Activated CD8-positive, alpha-beta memory T cell treated with anti-CD3 and anti-CD28 coated beads for 4 hours (primary cell): Measurements from ENCODE around the gene STX1A.
"Not testable (repeated sequence)": the region's sequence is repeated elsewhere in the genome, so short reads cannot be mapped to it uniquely, and the experiment has no call there.

ENCODE experiments used
- DNase-seq, 2 donors: peaks; one replicate each; pipeline ENCODE4 v3.0.0-alpha.2; 2020; ENCODE audit warnings: low read depth in 2 of 2

Gene STX1A

DNA sequence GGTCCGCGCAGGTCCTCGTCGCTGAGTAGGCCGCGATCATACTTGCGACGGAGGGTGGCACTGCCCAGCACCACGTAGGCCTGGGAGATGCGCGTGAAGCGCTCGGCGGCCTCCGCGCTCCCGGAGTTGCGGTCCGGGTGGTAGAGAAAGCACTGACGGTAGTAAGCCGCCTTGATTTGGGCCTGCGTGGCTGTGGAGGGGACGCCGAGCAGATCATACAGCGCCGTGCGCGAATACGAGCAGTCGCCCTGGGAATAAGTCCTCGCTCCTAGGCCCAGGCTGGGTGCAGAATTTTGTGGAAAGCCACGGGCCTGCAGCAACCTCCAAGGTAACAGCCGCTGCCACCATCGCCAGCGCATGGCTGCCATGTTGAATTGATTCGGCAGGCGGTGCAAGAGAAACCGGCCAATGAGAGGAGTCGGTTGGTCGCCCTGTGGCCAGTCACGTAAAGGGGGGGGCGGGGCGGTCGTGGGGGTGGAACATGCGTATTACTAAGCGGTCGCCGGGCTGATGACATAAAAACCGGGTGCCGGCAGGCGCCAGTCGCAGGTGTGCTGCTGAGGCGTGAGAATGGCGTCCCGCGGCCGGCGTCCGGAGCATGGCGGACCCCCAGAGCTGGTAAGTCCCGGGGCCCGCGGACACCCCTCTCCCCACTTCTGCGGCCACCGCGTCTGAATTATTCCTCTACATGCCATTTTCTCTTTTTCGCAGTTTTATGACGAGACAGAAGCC, 36.2 kb downstream of the STX1A start, which contains the start of the genes BUD23 and DNAJC30:
Gene BUD23, plus strand, starts transcription at position 542 of the 732 bp plus-strand sequence. Its CDS starts 29 bp downstream, at position 571.
Gene DNAJC30, minus strand, starts transcription at position 398 of the 732 bp plus-strand sequence. Its CDS starts 30 bp downstream, at position 368.
- peak; percentile 95 to 96 for DNase-seq

DNA sequence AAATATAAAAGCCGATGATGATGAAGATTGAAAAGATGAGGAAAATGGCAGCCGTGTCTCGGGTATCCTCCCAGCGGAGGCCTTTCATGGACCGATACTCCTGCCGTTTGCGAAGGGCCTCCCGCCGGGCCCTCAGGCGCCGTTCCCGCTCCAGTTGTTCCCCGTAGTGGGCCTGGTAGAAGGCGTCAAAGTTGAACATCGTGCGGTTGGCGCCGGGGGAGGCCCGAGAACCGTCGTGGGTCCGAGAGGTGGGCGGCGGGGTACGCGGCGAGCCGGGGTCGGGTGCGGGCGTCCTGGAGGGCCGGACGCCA, 36.8 kb downstream of the STX1A start:
- no peak for DNase-seq

DNA sequence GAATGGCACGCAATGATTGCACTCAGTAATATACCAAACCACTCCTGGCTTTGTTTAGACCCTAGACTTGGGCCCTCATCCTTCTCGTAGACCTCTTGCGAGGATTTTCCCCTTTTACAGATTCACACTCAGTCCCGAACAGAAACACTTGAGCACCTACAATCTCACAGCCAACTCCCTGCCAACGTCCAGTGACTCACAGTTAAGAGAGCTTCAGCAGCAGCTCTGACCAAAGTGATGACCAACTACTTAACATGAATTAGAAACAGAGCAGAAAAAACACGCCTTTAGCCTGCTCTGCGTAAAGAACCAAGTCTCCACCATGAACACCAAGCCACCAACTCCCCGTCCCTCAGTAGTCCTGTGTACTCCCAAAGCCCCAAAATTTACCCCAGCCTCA, 38.4 kb downstream of the STX1A start:
- DNase-seq = no peak

DNA sequence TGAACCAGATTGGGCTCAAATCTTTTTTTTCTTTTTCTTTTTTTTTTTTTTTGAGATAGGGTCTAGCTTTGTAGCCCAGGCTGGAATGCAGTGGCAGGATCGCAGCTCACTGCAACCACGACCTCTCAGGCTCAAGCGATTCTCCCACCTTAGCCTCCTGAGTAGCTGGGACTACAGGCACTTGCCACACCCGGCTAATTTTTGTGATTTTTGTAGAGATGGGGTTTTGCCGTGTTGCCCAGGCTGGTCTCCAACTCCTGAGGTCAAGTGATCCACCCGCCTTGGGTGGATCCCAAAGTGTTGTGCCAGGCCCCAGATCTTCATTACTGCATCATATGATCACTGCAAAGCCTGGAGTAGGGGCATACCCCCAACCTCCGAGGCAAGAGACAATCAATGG, 39.0 kb downstream of the STX1A start:
- no peak for DNase-seq

DNA sequence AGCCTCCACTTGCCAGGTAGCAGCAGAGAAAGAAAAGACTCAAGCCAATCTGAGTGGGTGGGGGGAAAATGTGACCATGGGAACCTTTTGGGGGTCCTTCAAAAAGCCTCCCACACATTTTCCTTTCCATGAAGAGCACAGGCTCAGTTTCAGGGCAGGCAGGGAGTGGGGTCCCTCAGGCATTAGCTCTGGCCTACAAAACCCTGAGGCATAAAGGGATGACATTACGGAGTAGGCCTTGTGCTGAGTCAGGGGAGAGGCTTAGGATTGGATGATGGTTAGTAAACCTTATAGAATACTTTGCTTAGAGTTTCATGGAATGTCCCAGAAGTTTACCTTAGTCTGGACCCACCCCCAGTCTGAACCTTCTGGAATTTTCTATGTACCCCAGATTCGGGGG, 39.8 kb downstream of the STX1A start:
- no peak for DNase-seq

DNA sequence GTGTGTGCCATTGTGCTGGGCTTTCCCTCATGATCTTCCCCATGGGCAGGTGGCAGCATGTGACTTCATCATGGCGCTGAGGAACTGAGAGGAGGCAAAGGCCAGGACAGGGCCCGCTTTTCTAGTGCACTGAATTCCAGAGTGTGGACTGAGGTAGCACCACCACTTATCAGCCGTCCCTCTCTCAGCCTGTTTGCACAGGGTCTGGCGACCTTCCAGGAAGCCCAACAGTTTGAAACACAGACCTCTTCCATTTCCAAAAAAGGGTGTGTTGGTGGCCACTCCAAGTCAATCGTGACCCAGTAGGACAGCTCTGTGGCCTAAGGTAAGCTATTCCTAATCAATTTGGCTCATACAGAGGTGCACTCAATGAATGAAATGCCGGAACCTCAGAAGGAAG, 40.6 kb downstream of the STX1A start:
- no peak for DNase-seq

DNA sequence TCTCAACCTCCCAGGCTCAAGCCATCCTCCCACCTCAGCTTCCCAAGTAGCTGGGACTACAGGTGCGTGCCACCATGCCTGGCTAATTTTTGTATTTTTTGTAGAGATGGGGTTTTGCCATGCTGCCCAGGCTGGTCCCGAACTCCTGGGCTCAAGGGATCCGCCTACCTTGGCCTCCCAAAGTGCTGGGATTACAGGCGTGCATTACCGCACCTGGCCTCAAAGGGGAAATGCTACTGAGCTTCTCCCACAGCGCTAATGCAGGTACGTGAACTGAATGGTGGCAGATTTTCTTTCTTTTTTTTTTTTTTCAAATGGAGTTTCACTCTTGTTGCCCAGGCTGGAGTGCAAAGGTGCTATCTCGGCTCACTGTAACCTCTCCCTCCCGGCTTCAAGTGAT, 43.4 kb downstream of the STX1A start:
- DNase-seq = not testable (repeated sequence)

DNA sequence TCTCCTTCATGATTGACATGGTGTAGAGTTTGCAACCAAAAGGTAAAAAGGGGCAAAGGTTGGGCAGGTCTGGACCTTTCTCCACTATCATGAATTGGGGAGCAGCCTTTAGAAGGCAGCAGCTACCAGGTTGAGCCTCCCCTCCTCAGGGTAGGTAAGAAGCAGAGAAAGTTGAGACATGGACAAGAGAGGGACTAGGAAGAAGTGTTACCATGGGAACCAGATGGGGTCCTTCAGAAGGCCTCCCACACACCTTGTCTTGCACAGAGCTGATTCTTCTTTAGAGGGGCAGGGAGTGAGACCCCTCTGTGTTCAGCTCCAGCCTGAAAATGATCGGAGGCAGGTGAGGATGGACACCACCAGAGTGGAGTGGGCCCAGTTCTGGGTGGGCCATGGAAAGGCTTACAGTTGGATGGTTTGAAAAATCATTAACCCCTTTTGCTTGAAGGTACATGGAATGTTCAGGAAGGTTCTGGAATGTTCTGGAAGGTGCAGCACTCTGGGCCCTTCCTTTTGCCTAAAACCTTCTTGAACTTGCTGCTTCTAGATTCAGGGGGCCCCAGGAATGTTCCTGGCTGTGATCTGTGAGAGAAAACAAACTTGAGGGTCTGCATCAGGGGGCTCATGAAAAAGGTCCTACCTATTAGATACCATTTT, 44.9 kb downstream of the STX1A start:
- no peak for DNase-seq

DNA sequence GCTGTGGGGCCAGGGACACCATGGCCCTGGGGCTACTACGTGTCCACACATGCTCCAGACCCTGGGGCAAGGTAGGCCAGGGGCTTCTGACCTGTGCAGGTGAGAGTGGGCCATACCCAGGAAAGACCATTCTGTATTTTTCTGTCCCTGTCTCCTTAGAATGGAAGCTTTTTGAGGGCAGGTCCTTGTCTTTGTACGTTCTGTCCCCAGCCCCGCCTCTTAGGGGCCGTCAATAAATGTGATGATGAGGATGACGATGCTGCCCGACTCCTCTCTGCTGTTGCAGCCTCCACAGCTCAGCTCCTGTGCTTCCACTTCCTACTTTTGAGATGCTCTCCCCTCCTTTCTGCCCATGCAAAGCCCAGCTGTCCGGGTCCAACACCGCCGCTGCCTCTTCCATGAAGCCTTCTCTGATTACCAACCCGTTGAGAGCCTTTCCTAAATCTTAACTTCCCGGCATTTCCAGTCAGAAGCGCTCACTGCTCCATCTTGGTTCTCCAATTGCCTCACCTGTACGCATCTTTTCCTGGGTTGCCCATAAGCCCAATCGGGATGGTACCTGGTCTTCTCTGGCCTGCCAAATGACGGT, 47.5 kb downstream of the STX1A start:
- no peak for DNase-seq

DNA sequence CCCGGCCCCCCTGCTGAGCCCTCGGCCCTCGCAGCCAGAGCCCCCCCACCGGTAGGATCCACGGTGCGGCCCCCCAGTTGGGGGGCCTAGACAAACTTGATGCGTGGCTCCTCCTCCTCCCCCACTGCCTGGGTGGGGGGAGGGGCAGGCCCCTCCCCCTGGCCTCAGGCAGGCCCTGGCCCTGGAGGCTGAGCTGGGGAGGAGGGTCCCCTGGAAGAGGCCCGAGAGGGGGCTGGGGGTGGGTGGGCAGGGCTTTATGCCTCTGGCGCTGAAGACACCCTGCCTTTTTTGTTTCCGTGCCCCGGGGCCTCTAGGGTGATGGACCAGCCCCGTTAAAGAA, 48.2 kb downstream of the STX1A start:
- no peak for DNase-seq

DNA sequence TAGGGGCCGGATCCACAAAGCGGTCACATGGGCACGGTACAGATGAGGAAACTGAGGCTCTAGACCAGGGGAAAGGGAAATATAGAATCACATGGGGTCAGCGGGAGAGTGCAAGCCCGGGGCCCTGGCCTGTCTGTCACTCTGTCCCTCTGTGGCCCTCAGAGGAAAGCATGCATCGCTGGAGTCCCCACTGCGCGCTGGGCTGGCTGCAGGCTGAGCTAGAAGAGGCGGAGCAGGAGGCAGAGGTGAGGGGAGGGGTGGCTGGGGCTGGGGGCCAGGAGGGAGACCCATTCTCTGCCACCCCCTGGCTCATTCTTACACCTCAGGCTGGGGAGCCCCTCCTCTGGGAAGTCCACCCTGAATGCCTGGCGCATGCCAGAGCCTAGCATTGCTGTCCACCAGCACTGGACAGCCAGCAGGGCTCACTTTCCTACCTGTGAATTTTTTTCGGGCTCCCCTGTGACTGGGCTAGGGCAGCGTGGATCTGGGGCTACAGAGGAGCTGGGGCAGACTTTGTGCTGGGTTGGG, 49.5 kb downstream of the STX1A start:
- DNase-seq = no peak

DNA sequence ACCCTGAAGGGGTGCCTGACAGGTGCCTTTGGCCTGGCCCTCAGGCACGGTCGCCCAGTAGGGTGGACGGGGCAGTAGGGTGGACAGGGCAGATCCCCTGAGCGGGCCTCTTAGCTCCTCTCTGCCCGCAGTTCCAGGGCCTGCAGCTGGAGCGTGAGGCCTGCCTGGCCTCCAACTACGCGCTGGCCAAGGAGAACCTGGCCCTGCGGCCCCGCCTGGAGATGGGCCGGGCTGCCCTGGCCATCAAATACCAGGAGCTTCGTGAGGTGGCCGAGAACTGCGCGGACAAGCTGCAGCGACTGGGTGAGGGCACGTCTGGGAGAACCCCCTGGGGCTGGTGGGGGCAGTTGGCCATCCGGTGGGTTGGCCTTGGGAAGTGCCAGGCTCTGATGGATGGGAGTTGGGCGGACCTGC, 50.2 kb downstream of the STX1A start:
- no peak for DNase-seq

DNA sequence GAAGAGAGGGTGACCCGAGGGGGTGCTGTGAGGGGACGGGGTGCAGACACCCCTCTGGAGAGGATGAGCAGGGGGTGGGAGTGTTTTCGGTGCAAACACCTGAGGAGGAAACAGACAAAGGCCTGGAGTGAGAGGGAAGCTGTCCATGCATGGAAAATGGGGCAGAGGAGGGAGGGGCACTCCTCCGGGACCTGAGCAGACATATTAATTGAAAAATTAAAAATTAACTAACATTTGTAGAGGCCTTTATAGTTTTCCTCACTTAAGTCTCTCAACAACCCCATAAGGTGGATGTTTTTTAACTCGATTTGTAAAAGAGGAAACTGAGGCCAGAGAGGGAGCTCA, 50.6 kb downstream of the STX1A start:
- DNase-seq = no peak

DNA sequence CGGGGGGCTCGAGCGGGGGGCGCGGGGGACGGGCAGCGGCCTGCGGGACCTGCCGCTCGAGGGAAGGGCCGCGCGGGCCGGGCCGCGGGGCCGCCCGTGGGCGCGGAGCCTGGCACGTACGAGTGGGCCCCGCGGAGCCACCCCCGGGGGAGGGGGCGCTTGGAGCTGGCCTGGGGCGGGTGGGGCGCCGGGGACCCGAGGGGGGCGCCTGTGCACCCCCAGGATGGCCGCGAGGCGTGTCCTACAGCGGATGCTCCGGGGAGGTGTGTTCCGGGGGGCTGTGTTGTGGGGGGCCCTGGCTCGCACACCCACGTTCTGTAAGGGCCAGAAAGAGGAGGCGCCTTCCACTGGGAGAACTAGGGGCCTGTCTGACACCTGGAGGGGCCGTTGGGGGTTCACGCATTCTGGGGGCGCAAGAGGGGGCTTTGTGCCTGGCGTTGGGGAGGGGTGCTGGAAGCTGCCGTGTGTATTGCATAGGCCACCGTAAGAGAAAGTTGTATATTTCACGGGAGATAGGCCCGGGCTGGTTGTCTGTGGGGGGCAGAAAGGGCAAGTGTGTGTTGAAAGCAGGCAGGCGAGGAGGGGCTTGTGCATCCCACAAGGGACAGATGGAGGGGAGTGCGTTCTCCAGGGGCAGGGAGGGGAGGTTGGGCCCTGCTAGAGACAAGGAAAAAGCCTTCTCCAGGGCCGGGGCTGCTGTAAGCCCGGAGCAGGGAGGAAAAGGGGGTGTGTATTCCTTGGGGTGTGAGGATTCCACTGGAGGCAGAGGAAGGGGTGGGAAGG, 51.2 kb downstream of the STX1A start:
- no peak for DNase-seq

DNA sequence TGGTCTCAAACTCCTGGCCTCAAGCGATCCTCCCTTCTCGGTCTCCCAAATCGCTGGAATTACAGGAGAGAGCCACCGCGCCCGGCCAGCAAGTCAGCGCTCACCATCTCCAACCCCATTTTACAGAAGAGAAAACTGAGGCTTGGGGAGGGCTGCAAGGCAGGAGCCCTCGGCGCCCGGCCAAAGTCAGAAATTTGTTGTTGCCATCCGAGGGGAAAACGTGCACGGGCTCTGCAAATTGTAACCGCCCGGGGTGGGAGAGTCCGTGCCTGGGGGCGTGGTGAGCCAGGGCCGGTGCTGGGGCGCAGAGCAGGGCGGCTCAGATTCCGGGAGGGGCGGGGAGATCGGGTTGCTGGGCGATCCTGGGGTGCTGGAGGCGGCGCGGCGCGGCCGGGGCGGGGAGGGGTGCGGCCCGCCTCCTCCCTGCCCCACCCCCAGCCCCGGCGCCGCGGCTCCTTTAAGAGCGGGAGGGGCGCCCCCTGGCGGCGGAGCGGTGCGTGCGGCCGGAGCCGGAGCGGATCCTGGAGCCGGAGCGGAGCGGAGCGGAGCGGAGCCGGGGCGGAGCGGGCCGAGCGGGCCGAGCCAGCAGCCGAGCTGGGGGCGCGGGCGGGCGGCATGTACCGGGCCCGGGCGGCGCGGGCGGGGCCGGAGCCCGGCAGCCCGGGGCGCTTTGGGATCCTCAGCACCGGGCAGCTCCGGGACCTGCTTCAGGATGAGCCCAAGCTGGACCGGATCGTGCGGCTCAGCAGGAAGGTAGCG, 51.9 kb downstream of the STX1A start, which contains the start of gene VPS37D:
Gene VPS37D, plus strand, starts transcription at position 488 of the 759 bp plus-strand sequence. Its CDS starts 128 bp downstream, at position 616.
- peak; percentile 78 to 87 for DNase-seq

DNA sequence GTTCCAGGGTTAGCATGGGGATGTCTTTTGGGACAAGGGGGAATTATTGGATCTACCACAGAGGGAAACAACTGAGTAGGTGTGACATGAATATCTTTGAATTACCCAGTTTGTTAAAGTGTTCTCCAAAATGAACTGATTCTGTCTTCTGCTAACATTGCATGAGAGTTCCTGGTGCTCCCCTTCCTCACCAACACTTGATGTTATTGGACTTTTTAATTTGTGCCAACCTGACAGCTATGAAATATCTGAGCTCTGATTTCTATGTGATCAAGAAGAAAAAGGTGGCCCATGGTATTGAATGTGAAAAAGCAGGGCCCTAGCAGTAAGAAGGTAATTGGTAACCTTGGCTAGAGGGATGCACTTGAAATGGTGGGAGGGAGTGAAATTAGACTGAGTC, 56.4 kb downstream of the STX1A start:
- no peak for DNase-seq

DNA sequence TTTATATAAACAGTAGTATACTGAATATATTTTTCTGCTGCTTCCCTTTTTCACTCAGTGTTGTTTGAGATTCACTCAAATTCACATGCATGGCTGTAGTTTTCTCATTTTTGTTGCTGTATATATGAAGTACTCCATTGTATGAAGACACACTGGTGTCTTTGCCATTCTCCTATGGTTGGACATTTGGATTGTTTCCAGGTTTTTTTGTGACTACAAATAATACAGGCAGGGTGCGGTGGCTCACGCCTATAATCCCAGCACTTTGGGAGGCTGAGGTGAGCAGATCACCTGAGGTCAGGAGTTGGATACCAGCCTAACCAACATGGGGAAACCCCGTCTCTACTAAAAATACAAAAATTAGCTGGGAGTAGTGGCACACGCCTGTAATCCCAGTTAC, 58.9 kb downstream of the STX1A start:
- DNase-seq = not testable (repeated sequence)

DNA sequence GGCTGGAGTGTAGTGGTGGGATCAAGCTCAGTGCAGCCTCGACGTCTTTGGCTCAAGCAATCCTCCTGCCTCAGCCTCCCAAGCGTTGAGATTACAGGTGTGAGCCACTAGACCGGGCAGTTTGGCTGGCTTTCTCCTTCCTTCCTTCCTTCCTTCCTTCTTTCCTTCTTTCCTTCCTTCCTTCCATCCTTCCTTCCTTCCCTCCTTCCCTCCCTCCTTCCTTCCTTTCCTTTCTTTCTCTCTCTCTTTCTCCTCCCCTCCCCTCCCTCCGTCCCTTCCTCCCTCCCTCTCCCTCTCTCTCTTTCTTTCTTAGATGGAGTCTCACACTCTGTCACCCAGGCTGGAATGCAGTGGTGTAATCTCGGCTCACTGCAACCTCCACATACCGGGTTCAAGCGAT, 59.5 kb downstream of the STX1A start:
- DNase-seq = no peak

DNA sequence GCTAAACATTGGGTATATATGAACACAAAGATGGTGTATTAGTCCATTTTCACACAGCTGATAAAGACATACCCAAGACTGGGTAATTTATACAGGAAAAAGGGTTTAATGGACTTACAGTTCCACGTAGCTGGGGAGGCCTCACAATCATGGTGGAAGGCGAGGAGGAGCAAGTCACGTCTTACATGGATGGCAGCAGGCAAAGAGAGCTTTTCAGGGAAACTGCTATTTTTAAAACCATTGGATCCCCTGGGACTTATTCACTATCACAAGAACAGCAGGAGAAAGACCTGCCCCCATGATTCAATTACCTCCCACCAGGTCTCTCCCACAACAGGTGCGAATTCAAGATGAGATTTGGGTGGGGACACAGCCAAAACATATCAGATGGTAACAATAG, 64.2 kb downstream of the STX1A start:
- not testable (repeated sequence) for DNase-seq

DNA sequence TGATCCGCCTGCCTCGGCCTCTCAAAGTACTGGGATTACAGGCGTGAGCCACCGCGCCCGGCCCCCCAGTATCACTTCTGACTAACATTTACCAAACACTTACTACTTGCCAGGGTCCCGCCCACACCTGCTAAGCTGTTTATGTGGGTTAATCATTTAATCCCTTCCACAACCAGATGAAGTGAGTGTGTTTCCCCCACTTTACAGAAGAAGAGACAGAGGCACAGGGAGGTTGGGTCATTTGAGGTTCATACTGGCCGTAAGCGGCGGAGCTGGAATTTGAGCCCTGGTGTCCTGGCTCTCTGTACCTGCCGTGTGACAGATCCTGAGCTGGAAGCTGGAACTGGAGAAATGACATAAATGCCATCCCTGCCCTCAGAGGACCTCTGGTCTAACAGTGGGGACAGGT, 66.9 kb downstream of the STX1A start:
- no peak for DNase-seq

DNA sequence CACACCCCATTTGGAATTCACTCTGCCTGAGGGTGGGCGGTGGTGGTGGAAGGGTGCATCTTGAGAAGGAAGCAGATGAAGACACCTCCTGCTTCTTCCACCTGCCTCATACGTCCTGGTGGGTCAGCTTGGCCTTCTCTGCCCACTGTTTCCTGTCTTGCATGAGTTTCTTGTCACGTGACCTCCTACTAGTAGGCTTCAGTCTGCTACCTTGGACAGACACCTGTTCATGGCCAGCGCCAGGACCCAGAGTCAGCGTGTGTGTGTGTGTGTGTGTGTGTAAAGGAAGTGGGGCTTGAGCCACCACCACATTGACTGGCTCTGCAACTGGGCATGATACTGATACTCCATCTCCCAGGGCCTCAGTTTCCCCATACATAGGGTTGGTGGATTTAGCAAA, 68.9 kb downstream of the STX1A start:
- DNase-seq = no peak
